A549 (cell line): ENCODE measurements around the gene FBN3. TPM values are rescaled to one million over a fixed set of nuclear protein-coding genes. Genes with fewer than 3 reads are reported as not detected.

Experiments used
- ATAC-seq, 2 experiments: fragments of 200-7000 bp in 1 of 2; fragments of >200 bp in 1 of 2; cut with Nextera tagmentation in 1 of 2; cut with Tn5 transposase in 1 of 2; 3 replicates each; pipeline versions ENCODE4 v1.8.0 to v1.9.1; 2018 to 2020; ENCODE audit warnings: mild to moderate bottlenecking in 1 of 2, moderate library complexity in 1 of 2
- CTCF ChIA-PET: fragments of 300-600 bp; sonication (Branson Sonifier 250); formaldehyde crosslinking; extraction: SDS; loops from one replicate; lab custom pipeline; 2021; ENCODE audit warnings: antibody characterized with exemption, inconsistent platforms; lab: Yijun Ruan, JAX
- POLR2A ChIA-PET: fragments of 350-600 bp; formaldehyde crosslinking; extraction: SDS; loops from one replicate; lab custom pipeline; 2021; ENCODE audit warnings: antibody characterized with exemption, inconsistent platforms; lab: Yijun Ruan, JAX
- DNase-seq, 2 experiments: peaks; one replicate each; pipeline versions ENCODE4 v3.0.0 to v3.0.0-alpha.2; 2011 to 2016; ENCODE audit warnings: low read depth in 1 of 2, low spot score in 1 of 2
- FAIRE-seq: peaks from 2 replicates; lab custom pipeline; 2011; peaks lifted over from hg19 to GRCh38; lab: Jason Lieb, UNC
- H3K27ac ChIP-seq, 2 experiments: fragments of >200 bp; sonication (Bioruptor Twin); formaldehyde crosslinking; 3 replicates each; pipeline ENCODE4 v1.5.1; 2016 to 2017
- H3K4me1 ChIP-seq: fragments of >200 bp; sonication (Bioruptor Twin); formaldehyde crosslinking; 3 replicates; pipeline ENCODE4 v1.6.1; 2016
- H3K4me2 ChIP-seq: fragments of >200 bp; sonication (Bioruptor Twin); formaldehyde crosslinking; 3 replicates; pipeline ENCODE4 v1.6.1; 2016
- H3K4me3 ChIP-seq: fragments of >200 bp; sonication (Bioruptor Twin); formaldehyde crosslinking; 3 replicates; pipeline ENCODE4 v1.5.1; 2016
- H3K9me3 ChIP-seq: fragments of >200 bp; sonication (Bioruptor Twin); formaldehyde crosslinking; 3 replicates; pipeline ENCODE4 v1.6.1; 2016
- CBX8 ChIP-seq: fragments of 200-600 bp; sonication (generic); IDR thresholded peaks from 2 replicates; pipeline ENCODE4 v1.6.1; 2016
- EHMT2 ChIP-seq: fragments of 200-600 bp; sonication (generic); IDR thresholded peaks from 2 replicates; pipeline ENCODE4 v1.6.1; 2016; ENCODE audit warnings: antibody characterized with exemption, low read depth, mild to moderate bottlenecking, moderate library complexity
- ESRRA ChIP-seq: fragments of 150-350 bp; IDR thresholded peaks from 2 replicates; pipeline ENCODE4 v1.6.1; 2014; ENCODE audit warnings: mild to moderate bottlenecking, low read length, borderline replicate concordance
- FOSL2 ChIP-seq, 2 experiments: fragments of 450-650 bp in 1 of 2; fragments of >200 bp in 1 of 2; sonication (Bioruptor Twin) in 1 of 2; formaldehyde crosslinking; IDR thresholded peaks; 2 replicates each; pipeline versions ENCODE4 v1.5.0 to v1.6.1; 2016 to 2020; ENCODE audit warnings: mild to moderate bottlenecking in 1 of 2, moderate library complexity in 1 of 2
- HDAC2 ChIP-seq: fragments of 200-600 bp; sonication (generic); IDR thresholded peaks from 2 replicates; pipeline ENCODE4 v1.6.1; 2016
- HEYL ChIP-seq: fragments of 250-450 bp; sonication (Bioruptor Pico); IDR thresholded peaks from 2 replicates; pipeline ENCODE4 v1.8.0; 2021; ENCODE audit warnings: mild to moderate bottlenecking, moderate library complexity
- HOXA7 ChIP-seq: fragments of 250-450 bp; sonication (Bioruptor Pico); IDR thresholded peaks from 2 replicates; pipeline ENCODE4 v1.5.0; 2020; ENCODE audit warnings: mild to moderate bottlenecking, moderate library complexity
- JUN ChIP-seq, 2 experiments: fragments of >200 bp; sonication (Bioruptor Twin); formaldehyde crosslinking; IDR thresholded peaks; 2 replicates in 1 of 2; 3 replicates in 1 of 2; pipeline ENCODE4 v1.6.1; 2016 to 2017
- JUNB ChIP-seq: fragments of >200 bp; sonication (Bioruptor Twin); formaldehyde crosslinking; IDR thresholded peaks from 2 replicates; pipeline ENCODE4 v1.6.1; 2016
- KDM1A ChIP-seq: fragments of 200-600 bp; sonication (generic); IDR thresholded peaks from 2 replicates; pipeline ENCODE4 v1.6.1; 2016; ENCODE audit warnings: low read depth, mild to moderate bottlenecking
- KDM5A ChIP-seq: fragments of 200-600 bp; sonication (generic); IDR thresholded peaks from 2 replicates; pipeline ENCODE4 v1.6.1; 2016; ENCODE audit warnings: antibody characterized with exemption, mild to moderate bottlenecking
- MAFK ChIP-seq: fragments of 450-650 bp; IDR thresholded peaks from 2 replicates; pipeline ENCODE4 v1.6.1; 2014; ENCODE audit not compliant: partially characterized antibody
- MYC ChIP-seq: IDR thresholded peaks from 2 replicates; pipeline ENCODE4 v1.6.1; 2012; ENCODE audit warnings: mild to moderate bottlenecking, inconsistent platforms, low read length, improper control_type of control experiment, borderline replicate concordance
- PHF8 ChIP-seq: fragments of 200-600 bp; sonication (generic); IDR thresholded peaks from 2 replicates; pipeline ENCODE4 v1.6.1; 2016; ENCODE audit warnings: low read depth, mild to moderate bottlenecking, antibody characterized with exemption, moderate library complexity, borderline replicate concordance
- POLR2A ChIP-seq: IDR thresholded peaks from 2 replicates; pipeline ENCODE4 v1.6.1; 2012; ENCODE audit warnings: mild to moderate bottlenecking, low read length
- RARB ChIP-seq: fragments of 250-450 bp; sonication (Bioruptor Pico); IDR thresholded peaks from 2 replicates; pipeline ENCODE4 v1.8.0; 2021; ENCODE audit warnings: mild to moderate bottlenecking, moderate library complexity
- RNF2 ChIP-seq: fragments of 200-600 bp; sonication (generic); IDR thresholded peaks from 2 replicates; pipeline ENCODE4 v1.6.1; 2016; ENCODE audit warnings: low read depth, mild to moderate bottlenecking, antibody characterized with exemption, moderate library complexity, borderline replicate concordance
- SREBF2 ChIP-seq: fragments of 450-650 bp; IDR thresholded peaks from 2 replicates; pipeline ENCODE4 v1.6.1; 2014; ENCODE audit warnings: mild to moderate bottlenecking, moderate library complexity
- TFCP2L1 ChIP-seq: fragments of 250-450 bp; sonication (Bioruptor Pico); IDR thresholded peaks from 2 replicates; pipeline ENCODE4 v1.5.0; 2021; ENCODE audit warnings: mild to moderate bottlenecking
- TP53 ChIP-seq: fragments of 250-450 bp; sonication (Bioruptor Pico); IDR thresholded peaks from 2 replicates; pipeline ENCODE4 v1.5.0; 2021; ENCODE audit warnings: mild to moderate bottlenecking, moderate library complexity
- ZFP36 ChIP-seq: fragments of 450-650 bp; IDR thresholded peaks from 2 replicates; pipeline ENCODE4 v1.6.1; 2014; ENCODE audit warnings: borderline replicate concordance; ENCODE audit not compliant: partially characterized antibody
- ZNF302 ChIP-seq: fragments of 250-450 bp; sonication (Bioruptor Pico); IDR thresholded peaks from 2 replicates; pipeline ENCODE4 v1.9.0; 2021; ENCODE audit warnings: inconsistent platforms, mild to moderate bottlenecking, moderate library complexity
- ZSCAN20 ChIP-seq: fragments of 250-450 bp; sonication (Bioruptor Pico); IDR thresholded peaks from 2 replicates; pipeline ENCODE4 v1.8.0; 2022; ENCODE audit warnings: mild to moderate bottlenecking, moderate library complexity
- WGBS: methylation state at CpG from one replicate; pipeline ENCODE4 v1.1.6; 2017; ENCODE audit errors: missing lambda C conversion rate; 5-methylcytosine and 5-hydroxymethylcytosine counted together
- polyA plus RNA-seq, 4 experiments: library from polyadenylated mRNA; depleted of rRNA in 3 of 4; stranded (reverse); fragments of >200 nt; fragmentation: RNase III in 1 of 4; extraction: RNeasy Plus Mini Kit Qiagen cat#74134 plus additional on column Dnase treatment in 1 of 4; gene quantifications; 2 replicates in 3 of 4; 3 replicates in 1 of 4; pipeline ENCODE4 v1.2.3, GENCODE V29; 2011 to 2017
- TF ChIP-seq, protein P1 (sequence below): IDR thresholded peaks from 2 replicates; pipeline ENCODE4 v1.6.1; 2012
- TF ChIP-seq, protein P2 (sequence below): fragments of 250-450 bp; sonication (Bioruptor Pico); IDR thresholded peaks from 2 replicates; pipeline ENCODE4 v1.5.0; 2020; ENCODE audit warnings: low read depth, mild to moderate bottlenecking, moderate library complexity
- TF ChIP-seq, protein P3 (sequence below): fragments of 200-600 bp; sonication (generic); IDR thresholded peaks from 2 replicates; pipeline ENCODE4 v1.6.1; 2016; ENCODE audit warnings: antibody characterized with exemption, mild to moderate bottlenecking, moderate library complexity

The FBN3 gene
- polyA plus RNA-seq, 2 of the 4 experiments (the other 2 are of a cell fraction): not detected

DNA sequence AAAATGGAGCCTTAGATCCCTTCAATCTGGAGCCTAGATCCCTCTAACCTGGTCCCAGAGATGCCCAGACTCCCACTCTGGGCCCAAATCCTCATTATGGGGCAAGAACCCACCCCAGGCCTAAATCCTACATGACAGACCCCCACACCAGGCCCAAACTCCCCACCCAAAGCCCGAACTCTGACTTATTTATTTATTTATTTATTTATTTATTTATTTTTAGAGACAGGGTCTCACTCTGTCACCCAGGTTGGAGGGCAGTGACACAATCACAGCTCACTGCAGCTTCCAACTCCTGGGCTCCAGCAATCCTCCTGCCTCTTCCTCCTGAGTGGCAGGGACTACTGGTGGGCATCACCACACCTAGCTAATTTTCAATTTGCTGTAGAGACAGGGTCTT, 12.0 kb downstream of the FBN3 start:
- WGBS: 79% methylated on average over 1 of the region's 1 CpG
- ChIA-PET POLR2A (no interaction called here), CTCF (no interaction called here)
- Histone ChIP-seq H3K27ac (no peak overlapping the region), H3K4me2 (no peak overlapping the region), H3K4me3 (no peak overlapping the region), H3K9me3 (no peaks in the 10 kb centered on the region), H3K4me1 (no peaks in the 10 kb centered on the region)
- no peak for TF ChIP-seq HDAC2
- TF ChIP-seq JUNB: no peak
- TF ChIP-seq KDM1A: no peak
- TF ChIP-seq SREBF2: no peak
- no peak for TF ChIP-seq MAFK
- TF ChIP-seq ZNF302 (CRISPR knock-in tag): no peak
- TF ChIP-seq POLR2A: no peak
- TF ChIP-seq, protein P1, sequence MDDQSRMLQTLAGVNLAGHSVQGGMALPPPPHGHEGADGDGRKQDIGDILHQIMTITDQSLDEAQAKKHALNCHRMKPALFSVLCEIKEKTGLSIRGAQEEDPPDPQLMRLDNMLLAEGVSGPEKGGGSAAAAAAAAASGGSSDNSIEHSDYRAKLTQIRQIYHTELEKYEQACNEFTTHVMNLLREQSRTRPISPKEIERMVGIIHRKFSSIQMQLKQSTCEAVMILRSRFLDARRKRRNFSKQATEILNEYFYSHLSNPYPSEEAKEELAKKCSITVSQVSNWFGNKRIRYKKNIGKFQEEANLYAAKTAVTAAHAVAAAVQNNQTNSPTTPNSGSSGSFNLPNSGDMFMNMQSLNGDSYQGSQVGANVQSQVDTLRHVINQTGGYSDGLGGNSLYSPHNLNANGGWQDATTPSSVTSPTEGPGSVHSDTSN: no peak
- TF ChIP-seq HOXA7 (CRISPR knock-in tag): no peak
- no peak for TF ChIP-seq TFCP2L1 (CRISPR knock-in tag)
- TF ChIP-seq ESRRA: no peak
- TF ChIP-seq TP53 (CRISPR knock-in tag): no peak
- no peak for TF ChIP-seq CBX8
- no peak for DNase-seq
- no peak for FAIRE-seq
- ATAC-seq: no peak

DNA sequence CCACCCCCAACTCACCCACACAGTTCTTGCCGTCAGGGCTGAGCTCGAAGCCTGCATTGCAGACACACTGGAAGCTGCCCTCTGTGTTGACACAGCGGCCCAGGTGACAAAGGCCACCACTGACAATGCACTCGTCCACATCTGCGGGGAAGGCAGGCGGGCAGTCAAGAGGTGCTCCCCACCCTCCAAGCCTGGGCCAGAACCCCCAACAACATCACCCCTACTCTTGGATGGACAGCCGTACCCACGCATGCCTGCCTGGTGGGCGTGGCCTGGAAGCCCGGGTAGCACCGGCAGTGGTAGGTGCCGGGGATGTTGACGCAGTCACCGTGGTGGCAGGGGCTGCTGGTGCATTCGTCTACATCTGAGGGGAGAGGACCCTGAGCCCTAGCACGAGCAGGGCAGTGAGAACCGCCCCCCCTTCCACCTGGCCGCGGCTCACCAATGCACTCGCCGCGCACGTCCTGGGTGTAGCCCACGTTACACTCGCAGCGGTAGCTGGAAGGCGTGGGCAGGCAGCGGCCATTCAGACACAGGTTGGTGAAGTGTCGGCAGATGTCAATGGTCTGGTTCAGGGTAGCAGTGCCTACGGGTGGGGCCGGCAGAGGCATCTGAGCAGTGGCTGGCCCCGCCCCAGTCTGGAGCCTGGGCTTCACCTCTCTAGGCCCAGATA, 13.3 kb downstream of the FBN3 start:
- WGBS: 87% methylated on average over 14 of the region's 32 CpGs
- Histone ChIP-seq H3K4me3 (no peak overlapping the region), H3K4me2 (no peak overlapping the region), H3K27ac (no peak overlapping the region), H3K9me3 (no peaks in the 10 kb centered on the region), H3K4me1 (no peaks in the 10 kb centered on the region)
- POLR2A ChIA-PET: no interaction called here
- TF ChIP-seq ZNF302 (CRISPR knock-in tag): no peak
- no peak for TF ChIP-seq ZFP36
- TF ChIP-seq JUNB: no peak
- no peak for TF ChIP-seq FOSL2 (IDR thresholded peaks at IDR 0.05)
- no peak for TF ChIP-seq FOSL2 (CRISPR knock-in tag; IDR thresholded peaks at IDR 0.05)
- TF ChIP-seq KDM5A: no peak
- TF ChIP-seq POLR2A: no peak
- TF ChIP-seq, protein P2, sequence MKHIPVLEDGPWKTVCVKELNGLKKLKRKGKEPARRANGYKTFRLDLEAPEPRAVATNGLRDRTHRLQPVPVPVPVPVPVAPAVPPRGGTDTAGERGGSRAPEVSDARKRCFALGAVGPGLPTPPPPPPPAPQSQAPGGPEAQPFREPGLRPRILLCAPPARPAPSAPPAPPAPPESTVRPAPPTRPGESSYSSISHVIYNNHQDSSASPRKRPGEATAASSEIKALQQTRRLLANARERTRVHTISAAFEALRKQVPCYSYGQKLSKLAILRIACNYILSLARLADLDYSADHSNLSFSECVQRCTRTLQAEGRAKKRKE (CRISPR knock-in tag): no peak
- TF ChIP-seq, protein P3, sequence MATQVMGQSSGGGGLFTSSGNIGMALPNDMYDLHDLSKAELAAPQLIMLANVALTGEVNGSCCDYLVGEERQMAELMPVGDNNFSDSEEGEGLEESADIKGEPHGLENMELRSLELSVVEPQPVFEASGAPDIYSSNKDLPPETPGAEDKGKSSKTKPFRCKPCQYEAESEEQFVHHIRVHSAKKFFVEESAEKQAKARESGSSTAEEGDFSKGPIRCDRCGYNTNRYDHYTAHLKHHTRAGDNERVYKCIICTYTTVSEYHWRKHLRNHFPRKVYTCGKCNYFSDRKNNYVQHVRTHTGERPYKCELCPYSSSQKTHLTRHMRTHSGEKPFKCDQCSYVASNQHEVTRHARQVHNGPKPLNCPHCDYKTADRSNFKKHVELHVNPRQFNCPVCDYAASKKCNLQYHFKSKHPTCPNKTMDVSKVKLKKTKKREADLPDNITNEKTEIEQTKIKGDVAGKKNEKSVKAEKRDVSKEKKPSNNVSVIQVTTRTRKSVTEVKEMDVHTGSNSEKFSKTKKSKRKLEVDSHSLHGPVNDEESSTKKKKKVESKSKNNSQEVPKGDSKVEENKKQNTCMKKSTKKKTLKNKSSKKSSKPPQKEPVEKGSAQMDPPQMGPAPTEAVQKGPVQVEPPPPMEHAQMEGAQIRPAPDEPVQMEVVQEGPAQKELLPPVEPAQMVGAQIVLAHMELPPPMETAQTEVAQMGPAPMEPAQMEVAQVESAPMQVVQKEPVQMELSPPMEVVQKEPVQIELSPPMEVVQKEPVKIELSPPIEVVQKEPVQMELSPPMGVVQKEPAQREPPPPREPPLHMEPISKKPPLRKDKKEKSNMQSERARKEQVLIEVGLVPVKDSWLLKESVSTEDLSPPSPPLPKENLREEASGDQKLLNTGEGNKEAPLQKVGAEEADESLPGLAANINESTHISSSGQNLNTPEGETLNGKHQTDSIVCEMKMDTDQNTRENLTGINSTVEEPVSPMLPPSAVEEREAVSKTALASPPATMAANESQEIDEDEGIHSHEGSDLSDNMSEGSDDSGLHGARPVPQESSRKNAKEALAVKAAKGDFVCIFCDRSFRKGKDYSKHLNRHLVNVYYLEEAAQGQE: no peak
- no peak for TF ChIP-seq RNF2
- TF ChIP-seq JUN (IDR thresholded peaks at IDR 0.05): no peak
- TF ChIP-seq PHF8: no peak
- no peak for TF ChIP-seq HOXA7 (CRISPR knock-in tag)
- no peak for TF ChIP-seq TFCP2L1 (CRISPR knock-in tag)
- TF ChIP-seq HEYL (CRISPR knock-in tag): no peak
- no peak for TF ChIP-seq MYC
- no peak for TF ChIP-seq EHMT2
- no peak for TF ChIP-seq ZSCAN20 (CRISPR knock-in tag)
- no peak for TF ChIP-seq RARB (CRISPR knock-in tag)
- CTCF ChIA-PET: no interaction called here
- DNase-seq (no peak), FAIRE-seq (no peak), ATAC-seq (no peak)
